ELF-1 (cell line): ENCODE measurements around the gene KCNA2.

Source experiments
- DNase-seq: peaks from one replicate; pipeline ENCODE4 v3.0.0-alpha.2; 2016; ENCODE audit warnings: low read depth, low spot score

KCNA2 gene

DNA sequence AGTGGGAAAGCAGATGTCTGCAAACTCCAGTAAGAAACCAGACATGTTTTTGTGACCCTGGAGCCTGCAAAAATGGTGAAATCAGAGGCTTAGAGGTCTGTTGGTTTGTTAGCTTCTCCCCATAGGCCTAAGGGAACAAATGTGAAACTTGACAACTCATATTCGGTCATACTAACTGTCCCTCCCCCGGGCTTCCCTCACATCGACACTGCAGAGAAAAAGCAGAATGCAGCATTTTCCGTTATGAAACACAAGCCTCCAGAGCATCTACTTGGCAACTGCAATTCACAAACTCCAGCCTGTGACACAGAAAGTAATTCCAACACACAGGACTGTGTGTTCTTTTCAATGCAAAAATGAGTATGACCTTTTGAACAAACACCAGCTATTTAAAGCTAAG lies 3.7 kb downstream of the KCNA2 start:
- no peak for DNase-seq

- no peak for DNase-seq
These were observed 4.8 kb downstream of the KCNA2 start for GRCh38 chr1:110601332-110601731.

DNA sequence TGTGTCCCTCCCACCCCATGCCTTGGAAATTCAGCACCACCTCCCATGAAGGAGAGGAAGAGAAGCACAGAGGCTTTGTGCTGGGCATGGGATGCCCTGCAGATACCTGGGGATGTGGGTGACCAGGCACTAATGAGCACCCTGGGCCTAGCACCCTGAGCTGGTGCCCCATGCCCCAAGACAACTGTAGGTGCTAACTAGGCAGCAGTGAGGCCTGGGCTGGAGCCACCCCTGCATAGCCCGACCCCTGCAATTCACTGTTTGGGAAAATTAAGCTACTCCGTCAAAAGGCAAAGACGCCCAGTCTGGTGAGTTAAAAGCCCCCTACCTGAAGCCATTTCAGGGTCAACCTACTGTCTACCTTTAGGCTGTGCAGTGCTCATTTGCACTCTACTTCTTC lies 5.4 kb downstream of the KCNA2 start:
- no peak for DNase-seq

DNA sequence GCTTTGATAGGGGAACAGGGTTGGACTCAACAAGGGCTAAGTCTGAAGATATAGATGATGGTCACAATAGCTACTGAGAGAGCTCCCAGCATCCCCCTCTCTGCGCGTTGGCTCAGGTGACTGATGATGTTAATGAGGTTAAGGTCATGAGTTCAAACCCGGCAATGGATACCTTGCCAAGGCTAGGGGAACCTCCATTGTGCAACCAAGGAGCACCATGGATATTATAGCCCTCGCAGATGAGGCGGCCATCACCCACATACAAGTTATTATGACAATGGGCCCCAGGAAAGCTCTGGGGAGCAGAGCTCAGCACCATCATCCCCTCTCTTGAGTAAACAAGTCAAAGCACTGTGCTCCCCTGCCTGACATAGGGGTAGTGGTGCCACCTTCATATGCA lies 8.2 kb downstream of the KCNA2 start:
- DNase-seq = no peak

DNA sequence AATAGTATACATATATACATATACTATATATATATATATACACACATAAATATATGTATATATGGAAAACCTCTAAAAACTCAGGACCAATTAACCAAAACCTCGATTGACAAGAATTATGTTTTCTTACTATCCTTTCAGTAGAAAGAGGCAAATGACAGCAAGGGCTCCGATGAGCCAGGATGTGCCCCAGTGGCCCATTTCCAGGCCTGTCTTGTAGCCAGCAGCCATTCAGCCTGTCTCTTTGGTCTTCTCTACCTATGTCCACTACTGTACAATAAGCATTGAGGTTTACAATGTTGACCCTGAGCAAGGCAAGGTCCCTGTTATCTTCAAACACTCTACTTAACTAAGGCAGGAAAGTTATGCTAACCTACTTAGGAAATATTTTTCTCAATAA lies 9.8 kb downstream of the KCNA2 start:
- DNase-seq = no peak

GRCh38 chr1:110595353-110595710 lies 10.8 kb downstream of the KCNA2 start:
- DNase-seq = no peak

DNA sequence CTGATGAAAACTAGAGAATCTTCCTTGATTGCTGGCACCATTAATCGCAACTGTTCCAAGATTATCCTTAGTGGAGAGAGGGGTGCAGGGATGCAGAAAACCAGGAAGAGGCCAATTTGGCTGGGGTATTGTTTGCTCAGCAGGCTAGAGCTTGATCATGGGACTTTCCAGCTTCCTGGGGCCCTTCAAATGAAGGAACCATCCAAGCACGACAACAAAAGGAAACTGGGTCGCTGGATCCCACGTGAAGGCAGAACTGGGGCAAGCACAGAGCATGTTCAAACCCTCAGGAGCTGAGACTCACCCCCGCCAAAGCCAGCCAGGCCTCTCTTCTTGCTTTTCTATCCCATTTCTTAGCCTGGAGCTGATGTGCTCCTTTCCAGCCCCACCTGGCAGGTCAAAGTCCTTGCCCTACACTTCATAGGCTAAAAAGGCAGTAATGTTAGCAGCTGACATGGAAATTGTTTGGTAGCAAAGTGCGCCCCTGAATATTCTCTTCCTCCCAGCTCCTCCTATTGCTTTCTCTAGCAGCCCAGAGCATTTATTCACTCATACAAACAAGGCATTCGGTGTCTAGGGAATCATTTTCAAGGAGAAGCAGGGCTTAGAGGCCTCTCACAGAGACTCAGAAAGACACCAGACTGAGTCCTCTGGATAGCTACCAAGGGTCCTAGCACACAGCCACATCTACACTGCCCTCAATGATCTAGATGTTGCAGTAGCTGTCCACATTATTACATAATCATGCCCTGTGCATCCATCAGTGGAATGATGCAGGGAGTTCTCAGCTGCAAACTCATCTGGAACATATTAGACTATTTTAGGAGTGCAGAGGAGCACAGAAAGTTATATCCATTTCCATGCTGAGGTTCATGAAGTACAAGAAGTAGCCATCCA lies 11.5 kb downstream of the KCNA2 start:
- no peak for DNase-seq

DNA sequence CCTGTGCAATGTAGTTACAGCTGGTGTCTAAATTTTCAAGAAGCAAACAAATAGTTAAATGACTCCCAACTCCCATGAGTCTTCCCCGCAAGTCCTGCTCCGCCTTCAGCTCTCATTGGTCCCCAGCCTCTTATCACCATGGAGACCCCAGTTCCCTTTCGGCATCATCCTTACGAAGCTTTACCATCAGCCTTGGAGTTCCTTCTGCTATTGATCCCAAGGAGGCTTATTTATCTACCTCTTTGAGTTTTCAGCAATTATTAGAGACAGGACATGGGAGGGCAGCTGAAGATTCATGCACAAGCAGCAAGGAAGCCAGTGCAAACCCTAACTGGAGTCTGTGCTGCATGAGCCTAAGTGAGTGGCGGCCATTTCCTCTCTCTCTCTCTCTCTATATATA lies 12.3 kb downstream of the KCNA2 start:
- no peak for DNase-seq

- DNase-seq = no peak
These were observed 14.2 kb downstream of the KCNA2 start for GRCh38 chr1:110591956-110592355.

DNA sequence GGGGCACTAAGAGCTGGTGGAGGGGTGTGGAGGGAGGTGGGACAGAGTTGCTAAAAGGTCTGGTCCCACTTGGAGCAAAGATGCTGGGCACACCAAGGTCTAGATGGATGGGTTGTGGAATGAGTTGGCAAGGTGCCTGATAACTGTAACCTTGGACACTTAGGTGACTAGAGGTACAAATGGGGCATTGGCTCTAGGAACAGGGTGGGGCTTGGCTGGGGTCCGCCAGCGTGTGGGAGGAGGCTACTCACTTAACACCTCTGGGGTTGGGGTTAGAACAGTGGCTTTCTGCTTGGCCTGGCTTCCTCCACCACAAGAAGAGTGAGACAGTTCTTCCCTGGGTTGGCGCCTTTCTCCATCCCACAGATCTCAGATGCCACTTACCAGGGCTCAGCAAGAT lies 17.2 kb downstream of the KCNA2 start:
- no peak for DNase-seq

DNA sequence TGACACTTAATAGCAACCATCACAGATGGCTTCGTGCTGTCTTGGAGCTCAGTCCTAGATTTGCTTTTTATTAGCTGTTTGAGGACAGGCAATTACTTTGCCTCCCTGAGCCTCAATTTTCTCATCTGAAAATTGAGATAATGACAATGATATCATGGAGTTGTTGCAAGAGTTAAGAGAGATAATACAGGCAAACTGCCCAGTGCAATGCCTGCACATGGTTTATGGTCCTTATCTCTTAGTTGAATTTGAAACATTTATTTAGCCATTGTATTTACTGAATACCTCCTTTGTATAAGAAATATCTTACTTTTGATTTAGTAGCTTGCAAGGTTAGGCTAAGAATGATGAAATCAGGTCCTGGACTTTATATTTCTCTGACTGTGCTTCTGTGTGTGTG lies 17.7 kb downstream of the KCNA2 start:
- DNase-seq = no peak

GRCh38 chr1:110587906-110588305 lies 18.3 kb downstream of the KCNA2 start:
- no peak for DNase-seq

DNA sequence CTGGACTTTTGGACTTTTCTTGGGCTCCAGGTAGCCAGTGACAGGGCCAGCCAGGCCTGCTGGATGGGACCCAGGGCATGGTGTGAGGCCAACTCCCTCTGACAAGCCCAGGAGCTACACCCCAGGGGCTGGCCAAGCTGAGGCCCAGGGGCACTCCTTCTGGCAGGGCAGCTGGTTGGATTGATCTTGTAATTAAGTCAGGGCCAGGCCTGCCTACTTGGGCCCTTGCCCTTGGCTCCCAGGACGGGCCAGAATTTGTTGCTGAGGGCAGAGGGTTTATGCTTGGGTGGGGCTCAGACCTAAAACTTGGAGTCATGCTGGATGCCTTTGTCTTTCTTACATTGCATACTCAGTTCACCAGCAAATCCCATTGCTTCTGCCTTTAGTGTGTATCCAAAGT lies 20.7 kb downstream of the KCNA2 start:
- no peak for DNase-seq

DNA sequence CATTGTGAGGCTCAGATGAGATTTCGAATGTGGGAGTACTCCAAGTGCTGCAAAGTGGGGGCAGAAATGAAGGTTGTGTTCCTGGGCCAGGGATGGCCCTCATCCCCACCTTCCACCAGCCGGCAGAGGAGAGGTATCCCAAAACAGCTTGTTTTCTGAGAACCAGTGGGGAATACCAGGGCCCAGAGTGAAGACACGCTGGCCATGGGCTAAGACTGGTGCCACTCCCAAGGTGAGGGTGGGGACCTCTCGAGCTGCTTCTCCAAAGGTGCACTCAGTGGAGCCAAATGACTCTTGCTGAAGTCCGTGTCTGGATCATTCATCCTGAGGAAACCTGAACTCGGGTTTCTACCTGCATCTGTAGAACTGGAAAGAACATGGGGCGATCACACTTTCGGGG lies 22.1 kb downstream of the KCNA2 start:
- DNase-seq = no peak

GRCh38 chr1:110583505-110583904 lies 22.7 kb downstream of the KCNA2 start:
- no peak for DNase-seq

GRCh38 chr1:110582378-110582777 lies 23.8 kb downstream of the KCNA2 start:
- no peak for DNase-seq

- DNase-seq = peak; percentile 82
These were observed 24.4 kb downstream of the KCNA2 start for GRCh38 chr1:110581682-110582145.

- no peak for DNase-seq
These were observed 25.9 kb downstream of the KCNA2 start for GRCh38 chr1:110580244-110580643.

GRCh38 chr1:110579460-110579859 lies 26.7 kb downstream of the KCNA2 start:
- no peak for DNase-seq

DNA sequence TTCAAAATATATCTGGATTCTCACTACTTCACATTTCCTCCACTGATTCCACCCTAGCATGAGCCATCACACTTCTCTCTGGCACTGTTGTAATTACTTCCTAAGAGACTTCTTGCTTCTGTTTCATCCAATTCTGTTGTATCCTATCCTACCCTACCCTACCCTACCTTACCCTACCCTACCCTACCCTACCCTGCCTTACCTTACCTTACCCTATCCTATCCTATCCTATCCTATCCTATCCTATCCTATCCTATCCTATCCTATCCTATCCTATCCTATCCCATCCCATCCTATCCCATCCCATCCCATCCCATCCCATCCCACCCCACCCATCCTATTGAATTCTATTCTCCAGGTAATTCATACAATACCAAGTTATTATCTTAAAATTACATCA lies 29.7 kb downstream of the KCNA2 start:
- DNase-seq = no peak

DNA sequence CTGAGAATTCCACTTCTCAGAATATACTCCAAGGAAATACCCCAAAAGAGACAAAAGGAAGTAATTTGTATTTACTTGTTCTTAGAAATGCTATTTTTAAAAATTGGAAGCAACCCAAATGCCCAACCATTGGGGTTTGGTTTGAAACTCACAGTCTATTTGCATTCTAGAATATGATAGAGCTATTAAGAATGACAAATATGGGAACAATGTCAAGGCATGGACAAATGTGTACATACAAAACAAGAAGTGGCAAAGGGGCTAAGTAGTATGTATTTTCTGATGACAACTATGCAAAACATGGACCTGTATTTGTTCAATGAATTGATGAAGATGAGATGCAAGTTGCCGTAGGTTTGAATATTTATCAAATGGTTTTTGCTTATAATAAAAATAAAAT lies 32.8 kb downstream of the KCNA2 start:
- no peak for DNase-seq

GRCh38 chr1:110572751-110573150 lies 33.4 kb downstream of the KCNA2 start:
- DNase-seq = no peak

- no peak for DNase-seq
These were observed 35.3 kb downstream of the KCNA2 start for GRCh38 chr1:110570901-110571300.

DNA sequence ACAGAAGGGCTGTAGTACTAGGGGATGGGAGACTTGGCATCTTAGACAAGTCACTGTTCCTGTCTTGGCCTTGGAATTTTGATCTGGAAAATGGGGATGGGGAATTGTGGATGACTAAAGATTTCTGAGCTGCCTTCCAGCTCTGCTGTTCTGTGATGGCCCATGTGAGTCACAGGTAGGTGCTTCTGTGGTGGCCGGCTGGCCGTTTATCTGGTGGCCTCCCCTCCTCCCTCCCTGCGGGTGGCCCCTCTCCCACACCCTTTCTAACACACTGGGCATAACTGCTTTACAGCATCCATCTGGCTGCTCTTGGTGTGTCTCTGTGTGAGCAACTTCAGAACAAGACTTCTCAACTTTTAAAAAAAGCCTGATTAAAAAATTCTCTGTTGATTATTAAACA lies 35.9 kb downstream of the KCNA2 start:
- no peak for DNase-seq
